ENCODE data around the gene SFRP5.
A peak's percentile ranks its signal among the peaks of the same experiment; 100 is the strongest.

The SFRP5 gene

DNA sequence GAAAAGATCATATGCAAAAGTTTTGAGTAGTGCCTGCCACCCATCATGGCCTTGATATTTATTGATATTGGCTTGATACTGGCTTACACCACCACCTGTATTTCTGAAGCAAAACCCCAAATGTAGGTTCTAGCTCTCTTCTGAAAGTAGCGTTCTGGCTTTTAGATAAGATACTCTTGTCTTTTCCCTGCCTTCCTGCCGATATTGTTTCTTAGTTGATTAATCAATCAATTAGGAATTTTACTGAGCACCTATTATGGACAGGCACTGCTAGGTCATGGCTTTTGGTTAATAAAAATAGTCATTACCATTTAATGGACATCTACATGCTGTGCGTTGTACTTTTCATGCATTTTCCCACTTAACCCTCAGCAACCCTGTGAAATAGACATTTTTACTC lies 7.9 kb downstream of the SFRP5 start:
- DNase-seq: no peak

DNA sequence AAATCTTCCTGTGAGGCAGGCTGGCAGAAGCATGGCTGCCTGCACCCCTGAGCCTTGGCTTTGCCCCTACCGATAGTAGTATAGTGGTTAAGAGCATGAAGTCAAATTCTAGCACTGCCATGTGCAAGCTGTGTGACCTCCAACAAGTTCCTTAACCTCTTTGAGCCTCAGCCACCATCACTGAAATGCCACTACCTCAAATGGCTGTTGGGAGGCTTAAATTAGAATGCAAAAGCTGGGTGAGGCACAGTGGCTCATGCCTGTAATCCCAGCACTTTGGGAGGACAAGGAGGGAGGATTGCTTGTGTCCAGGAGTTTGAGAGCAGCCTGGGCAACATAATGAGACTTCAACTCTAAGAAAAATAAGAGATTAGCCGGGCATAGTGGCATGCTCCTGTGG lies 8.4 kb downstream of the SFRP5 start:
- DNase-seq: no peak

DNA sequence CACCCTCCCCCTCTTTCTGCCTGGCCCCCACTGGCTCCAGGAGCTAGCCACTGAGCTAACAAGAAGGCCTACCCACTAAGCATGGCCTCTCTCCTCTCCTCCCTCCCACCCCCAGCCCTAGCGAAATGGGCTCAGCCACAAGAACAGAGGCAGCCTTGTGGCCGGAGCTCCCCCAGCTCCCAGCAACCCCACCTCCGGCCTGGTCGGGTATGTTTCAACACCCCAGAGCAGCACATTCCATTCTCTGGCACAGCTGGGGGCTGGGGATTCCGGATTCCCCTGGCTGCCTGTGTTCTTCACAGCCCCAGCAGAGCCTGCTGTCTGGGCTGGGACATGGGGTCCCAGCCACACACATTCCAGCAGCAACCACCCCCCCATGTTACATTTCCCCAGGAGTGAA lies 9.0 kb downstream of the SFRP5 start:
- DNase-seq: no peak

DNA sequence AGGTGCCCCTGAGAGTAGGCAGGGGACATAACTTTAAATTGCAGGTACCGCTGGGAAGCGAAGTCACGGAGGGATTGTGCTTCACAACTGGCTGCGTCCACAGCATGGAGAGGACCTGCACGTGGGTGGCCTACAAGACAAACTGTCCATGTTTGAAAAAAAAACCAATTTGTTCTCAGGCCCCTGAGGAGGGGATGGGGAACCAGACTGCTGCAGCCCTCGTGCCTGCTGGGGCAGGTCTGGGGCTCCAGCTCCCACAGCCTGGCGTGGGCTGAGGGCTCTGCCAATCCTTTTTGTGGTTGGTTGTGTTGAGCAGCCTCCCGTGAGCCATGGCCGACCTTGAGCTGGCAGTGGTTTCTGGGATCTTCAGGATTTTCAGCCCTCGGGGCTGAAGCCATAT lies 9.7 kb downstream of the SFRP5 start:
- DNase-seq: no peak

DNA sequence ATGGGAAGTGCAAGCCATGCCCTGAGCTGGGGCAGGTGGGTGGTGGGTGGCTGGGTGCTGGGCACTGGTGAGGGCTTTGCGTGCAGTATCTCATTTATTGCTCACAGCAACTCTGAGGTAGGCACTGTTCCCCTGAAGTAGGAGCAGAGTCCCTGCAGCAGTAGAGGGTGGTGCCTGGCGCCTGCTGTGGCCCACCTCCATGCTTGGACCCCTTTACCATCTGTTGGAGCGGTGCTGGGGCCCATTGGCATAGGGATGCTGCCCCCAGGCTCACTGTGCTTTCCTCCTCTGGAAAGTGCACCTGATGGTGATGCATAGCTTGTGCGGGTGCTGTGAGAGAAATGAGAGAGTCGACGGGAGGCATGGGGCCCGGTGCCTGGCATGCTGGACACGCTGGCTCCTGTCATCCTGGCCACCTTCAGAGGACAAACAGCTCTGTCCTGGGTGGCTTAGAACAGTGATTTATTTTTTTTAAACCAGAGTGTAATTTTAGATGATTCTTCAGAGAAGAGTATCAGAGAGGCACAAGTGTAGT lies 10.4 kb downstream of the SFRP5 start:
- DNase-seq: no peak

DNA sequence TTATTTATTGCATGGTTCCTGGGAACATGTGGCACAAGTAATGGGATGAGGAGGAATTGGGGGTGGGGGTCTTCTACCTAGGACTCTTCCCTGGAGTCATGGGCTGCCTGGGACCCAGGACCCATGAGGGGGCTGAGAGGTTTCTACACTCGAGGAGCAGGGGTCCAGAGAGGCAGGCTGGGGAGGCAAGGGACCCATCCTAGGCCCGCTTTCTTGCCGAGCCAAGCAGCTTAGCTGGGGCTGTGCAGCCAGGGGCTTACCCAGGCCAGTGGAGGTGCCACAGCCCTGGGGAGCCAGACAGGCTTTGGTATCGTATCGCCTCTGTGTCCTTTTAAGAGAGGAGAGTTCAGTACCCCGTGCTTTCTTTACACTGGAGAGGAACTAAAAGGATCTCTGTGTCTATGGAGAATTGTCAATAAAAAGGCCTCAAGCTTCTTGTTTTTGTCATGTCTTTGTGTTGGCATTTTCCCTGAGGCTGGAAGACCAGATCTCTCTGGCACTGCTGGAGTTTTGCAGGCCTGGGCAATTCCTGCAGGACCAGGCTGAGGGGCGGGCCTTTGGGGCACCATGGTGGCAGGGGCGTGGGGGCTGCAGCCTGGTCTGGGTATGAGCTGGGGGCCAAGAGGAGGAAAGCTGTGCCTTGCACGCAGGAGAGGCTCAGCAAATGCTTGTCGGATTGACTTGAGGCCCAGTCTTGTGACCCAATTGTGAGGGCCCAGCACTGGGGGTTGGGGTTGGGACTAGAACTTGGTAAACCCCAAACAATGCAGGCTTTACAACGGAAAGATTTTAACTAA lies 11.1 kb downstream of the SFRP5 start:
- no peak for DNase-seq

DNA sequence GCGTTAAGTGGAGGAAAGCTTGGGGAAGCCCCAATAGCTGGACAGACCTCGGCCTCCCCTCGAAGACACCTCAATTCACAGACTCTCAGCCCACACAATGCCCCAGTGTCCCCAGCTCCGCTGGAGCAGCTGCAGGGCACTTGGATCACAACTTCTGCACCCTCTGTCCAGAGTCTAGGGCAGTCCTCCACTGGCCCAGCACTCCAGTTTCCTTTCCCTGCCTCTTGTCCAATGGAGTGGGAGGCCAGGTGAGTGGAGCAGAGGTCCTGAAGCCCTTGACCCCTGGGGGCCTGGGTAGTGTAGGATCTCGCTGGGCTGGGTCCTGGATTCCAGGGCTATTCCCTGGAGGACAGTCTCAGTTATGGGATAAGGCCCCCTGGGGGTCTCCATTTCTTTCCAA lies 11.9 kb downstream of the SFRP5 start:
- no peak for DNase-seq

DNA sequence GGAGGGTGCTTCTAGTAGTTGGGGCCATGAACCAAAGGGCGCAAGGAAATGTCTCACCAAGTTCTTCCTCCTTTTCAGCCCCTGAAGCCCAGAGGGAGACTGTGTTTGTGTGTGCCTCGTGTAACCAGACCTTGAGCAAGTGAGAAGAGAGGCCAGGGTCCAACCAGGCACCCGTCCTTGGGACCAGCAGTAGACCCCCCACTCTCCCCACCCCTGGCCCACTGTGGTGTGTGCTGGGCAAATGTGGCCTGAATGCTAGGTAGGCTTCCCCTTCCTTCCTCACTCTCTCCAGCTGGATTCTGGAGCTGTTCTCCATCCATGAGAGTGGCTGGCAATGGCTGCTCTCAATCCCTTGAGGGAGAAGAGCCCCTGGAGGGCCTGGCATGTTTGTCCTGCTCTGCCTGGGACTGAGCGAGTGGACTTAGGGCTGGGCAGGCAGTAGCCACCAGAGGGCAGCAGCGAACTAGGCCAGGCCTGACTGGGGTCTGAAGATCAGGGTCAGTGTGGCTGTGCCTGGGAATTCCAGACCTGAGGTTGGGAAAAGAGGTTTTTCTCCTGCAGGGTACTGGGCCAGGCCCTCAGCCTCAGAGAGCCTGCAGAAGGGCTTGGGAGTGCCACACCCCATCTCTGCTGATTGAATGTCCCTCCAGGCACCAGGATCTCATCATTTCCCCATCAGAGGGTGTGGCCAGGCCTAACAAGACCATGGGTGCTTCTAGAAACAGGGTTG lies 12.5 kb downstream of the SFRP5 start:
- peak; percentile 47 for DNase-seq

DNA sequence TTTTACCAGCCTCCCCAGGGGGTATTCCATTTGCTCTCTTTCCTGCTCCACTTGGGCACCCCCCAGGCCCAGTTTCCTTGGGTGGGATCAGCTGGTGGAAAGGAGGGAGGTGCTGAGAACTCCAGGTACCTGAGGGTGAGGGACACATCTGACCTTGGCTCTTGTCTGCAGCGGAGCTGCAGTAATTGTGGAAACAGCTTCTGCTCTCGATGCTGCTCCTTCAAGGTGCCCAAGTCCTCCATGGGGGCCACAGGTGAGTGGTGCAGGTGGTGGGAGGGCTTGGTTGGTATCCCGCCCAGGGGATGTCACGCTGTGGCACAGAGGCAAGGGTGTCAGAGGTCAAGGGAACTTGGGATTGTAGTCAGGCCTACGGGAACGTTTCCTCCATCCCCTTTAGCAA lies 14.3 kb downstream of the SFRP5 start:
- DNase-seq: no peak

DNA sequence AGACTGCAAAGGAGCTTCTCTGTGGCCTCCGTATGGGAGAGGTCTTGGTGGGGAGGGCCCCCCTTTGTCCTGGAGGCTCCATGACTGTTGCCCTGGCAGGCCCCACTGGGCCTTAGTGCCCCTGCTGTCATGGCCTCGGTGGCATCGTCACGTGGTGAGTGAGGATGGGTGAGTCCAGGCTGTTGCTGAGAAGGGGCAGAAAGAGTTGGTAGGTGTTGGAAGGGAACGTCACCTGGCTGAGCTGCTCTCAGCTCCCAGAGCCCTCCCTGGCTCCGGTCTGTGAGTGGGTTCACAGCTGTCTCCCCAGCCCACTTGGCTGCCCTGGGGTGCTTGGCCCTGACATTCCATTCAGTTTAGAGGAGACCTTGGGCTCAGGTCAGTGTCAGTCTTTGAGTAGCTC lies 16.1 kb downstream of the SFRP5 start:
- no peak for DNase-seq

DNA sequence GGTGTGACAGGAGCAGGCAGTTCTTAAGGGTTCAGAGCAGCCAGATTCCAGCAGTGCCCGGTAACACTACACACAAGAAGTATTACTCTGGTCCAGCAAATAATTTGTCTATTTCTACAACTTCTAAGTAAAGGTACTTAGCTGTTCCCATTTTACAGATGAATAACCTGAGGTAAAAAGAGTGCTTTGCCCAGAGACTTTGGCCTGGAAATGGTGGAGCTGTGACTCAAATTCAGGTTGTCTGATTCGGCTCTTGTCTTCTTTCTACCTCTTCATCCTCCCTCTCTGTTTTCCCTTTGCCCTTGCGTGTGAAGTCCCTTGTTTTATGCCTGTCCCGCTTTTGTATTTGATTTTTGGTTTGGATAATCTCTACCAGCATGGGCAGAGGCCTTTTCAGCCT lies 17.1 kb downstream of the SFRP5 start:
- DNase-seq: no peak

DNA sequence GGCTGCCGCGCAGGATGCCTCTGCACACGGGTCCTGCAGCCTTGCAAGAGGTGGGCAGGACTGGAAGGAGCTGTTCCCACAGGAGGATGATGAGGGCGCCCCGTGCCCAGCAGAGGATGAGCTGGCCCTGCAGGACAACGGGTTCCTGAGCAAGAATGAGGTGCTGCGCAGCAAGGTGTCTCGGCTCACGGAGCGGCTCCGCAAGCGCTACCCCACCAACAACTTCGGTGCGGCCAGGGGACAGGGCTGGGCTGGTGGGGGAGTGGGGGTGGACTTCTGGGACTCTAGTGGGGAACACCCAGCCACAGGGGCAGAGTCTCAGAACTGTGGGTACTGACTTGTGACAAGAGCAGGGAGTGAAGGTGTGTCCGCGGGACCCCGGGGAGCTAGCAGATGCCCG lies 18.8 kb downstream of the SFRP5 start:
- no peak for DNase-seq

DNA sequence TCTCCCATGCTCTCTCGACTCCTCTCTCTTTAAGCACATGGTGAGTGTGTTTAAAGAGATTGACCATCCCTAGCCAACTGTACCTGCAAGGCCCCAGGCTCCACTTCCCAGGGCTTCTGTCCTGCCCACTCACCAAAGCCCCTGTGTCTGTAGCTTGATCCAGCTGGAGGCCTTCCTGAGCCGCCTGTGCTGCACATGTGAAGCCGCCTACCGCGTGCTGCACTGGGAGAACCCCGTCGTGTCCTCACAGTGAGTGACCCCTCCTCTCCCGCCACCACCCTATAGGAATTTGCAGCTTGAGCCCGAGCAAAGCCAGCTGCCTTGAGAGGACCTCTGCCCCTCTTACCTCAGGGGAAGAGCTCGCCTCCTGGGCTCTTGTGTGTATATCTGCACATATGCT lies 23.7 kb downstream of the SFRP5 start:
- no peak for DNase-seq

DNA sequence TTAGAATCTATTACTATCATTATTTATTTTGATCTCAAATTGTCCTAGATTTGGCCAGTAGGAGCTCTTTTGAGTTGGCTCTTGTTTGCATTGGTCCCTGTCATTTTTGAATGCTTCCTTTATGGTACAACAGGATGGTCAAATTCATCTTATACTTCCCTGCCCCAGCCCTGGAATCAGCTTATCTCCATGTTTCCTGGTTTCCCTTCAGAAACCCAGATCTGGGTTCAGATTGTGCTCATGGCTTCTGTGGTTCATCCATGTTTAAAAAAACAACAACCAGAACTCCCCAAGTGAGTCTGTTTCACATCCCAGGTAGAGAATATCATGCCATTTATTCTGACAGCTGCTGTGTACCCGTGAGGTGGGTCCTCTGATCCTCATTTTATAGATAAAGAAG lies 24.2 kb downstream of the SFRP5 start:
- DNase-seq: no peak

DNA sequence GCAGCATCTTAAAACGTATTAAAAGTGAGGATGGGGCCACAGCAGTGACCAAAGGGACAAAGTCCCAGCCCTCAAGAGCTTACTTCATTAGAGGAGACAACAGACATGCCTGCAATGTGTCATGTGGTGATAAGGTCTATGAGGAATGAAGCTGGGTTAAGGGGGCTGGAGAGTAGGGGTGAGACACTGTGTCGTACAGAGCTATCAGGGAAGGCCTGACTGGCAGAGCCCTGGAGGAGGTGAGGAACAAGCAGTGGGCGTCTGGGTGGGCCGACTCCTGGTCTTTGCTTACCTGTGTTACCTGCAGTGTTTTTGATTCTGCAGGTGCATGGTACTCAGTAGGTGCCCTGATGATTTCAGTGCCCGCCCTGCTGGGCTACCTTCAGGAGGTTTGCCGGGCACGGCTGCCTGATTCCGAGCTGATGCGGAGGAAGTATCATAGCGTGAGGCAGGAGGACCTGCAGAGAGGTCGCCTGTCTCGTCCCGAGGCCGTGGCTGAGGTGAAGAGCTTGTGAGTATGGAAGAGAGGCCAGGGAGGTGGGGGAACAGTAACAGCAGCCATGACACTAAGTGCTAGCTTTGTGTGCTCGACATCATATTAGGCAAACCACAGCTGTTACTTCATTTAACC lies 27.3 kb downstream of the SFRP5 start:
- DNase-seq: no peak

DNA sequence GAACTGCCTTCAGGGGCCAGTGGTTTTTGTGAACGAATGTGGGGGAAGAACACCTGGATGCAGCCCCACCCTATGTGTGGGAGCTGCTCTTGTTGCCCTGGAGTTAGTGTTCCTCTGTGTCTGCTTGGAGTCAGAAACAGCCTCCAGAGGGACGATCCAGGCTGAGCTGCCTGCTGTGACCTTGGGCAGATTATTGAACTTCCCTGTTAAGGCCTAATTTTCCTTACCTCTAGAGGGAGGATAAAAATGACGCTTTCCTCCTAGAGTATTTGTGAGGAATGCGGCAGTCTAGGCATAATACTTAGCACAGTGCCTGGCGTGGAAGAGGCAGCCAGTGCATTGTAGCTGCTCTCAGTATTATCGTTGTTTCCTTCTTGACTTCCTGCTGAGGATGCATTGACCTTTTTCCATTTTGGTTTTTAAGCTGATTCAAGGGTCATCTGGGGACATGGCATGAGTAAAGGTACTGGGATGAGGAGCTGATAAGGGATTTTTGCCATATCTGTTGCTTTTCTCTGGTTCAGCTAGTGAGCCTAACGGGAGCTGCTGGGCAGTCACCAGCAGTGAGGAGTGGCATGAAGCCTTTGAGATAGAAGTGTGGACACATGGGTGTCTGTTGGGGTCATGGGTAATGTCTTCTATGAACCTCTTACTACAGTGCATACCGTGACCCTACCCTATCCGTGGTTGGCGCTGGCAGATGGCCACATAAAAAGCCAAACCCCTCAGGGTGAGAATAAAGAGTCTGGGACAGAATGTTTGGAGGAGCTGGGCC lies 28.4 kb downstream of the SFRP5 start:
- peak; percentile 10 for DNase-seq

DNA sequence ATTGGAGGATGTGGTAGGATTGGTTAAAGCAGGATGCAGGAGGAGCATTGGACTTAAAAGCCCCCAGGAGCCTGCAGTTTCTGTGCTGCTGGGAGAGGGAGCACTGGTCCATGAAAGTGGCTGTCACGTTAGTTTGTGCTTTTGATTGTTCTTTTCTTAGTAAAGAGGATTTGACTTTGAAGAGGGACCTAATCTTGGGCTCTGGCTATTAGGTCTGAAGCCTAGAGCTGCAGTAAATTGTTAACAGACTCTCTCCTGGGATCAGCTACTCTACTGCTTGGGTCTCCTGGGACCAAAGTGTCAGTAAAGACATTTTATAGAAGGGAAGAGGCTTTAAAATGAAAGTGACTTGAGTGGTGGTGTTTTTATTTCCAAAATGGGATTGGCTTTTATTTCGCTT lies 31.2 kb downstream of the SFRP5 start:
- DNase-seq: no peak

DNA sequence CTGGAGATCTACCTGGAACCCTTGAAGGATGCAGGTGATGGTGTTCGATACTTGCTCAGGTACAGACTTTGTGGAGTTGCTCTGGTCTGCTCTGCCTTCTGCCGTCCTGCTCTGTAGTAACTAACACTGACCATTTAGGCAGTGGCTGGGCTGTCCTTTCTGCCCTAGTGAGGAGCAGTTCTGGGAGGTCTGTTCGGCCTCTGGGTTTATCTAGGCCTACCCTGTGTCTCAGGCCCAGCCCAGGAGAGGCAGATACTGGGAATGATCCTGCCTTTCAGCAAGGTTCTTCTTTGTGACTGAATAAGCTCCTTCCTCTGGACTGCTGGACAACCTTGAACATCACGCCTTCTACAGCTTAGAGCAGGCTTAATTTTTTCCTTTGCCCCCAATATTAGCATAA lies 33.2 kb downstream of the SFRP5 start:
- no peak for DNase-seq

DNA sequence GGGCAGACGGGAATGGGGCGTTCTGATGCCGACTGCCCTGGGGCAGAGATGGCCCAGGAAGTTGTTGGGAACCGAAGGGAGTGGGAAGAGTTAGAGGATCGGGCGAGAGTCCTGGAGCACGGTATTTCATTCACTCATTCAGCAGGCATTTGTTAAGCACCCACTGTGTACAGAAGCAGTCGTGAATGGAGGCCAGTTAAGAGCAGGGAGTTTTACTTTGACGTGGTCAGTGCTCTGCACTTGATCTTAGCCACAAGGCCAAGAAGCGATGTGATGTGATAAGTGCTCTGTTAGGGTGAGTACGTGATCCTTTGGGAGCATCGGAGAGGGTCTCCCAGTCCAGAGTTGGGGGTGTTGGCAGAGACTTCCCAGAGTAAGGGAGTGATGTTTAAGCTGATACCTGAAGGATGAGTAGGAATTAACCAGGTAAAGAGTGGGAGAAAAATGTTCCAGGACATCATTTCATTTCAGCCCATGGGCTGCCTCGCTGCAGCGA lies 34.0 kb downstream of the SFRP5 start:
- no peak for DNase-seq

DNA sequence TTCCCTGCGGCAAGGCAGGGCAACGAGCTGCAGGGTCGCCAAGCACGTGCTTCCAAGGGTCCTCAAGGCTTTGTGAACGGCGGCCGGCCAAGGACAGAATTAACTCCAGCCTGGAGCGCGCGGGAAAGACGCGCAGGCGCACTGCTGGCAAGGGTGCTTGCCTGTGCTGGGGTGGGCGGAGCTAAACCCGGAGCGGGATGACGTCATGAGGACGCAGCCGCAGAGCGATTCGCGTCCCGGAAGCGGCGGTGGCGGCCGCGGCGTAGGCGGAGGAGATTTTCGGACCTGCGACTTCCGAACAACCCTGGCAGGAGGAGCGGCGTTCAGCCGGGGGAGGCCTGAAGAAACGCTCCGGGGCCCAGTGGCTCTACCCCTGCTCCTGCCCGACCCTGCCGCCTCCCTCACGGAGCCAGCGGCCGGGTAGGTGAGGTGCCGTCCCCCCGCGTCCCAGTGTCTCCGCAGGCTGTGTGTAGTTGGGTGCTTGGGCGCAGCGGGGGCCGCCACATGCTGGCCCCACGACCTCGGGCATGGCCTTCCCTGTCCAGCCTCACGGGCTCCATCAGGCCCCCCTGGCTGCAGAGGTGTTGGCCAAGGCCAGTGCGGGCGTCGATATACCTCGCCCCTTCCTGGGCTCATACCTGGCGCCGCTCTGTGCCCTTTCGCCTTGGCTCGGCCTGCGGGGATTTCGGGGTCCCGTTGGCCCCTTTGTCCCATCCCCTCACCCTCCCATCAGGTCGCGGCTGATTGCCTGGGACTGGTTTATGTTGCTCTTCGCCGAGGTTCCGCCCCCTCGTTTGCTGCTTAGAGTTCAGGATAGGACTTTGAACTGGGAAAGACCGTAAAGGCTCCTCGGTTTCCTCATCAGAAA lies 34.7 kb downstream of the SFRP5 start, which contains the start of gene ZFYVE27:
ZFYVE27 (plus strand) TSS at position 227 of the 868 bp plus-strand sequence. CDS start 1,350 bp downstream, outside the sequence.
- DNase-seq: peak; percentile 85

DNA sequence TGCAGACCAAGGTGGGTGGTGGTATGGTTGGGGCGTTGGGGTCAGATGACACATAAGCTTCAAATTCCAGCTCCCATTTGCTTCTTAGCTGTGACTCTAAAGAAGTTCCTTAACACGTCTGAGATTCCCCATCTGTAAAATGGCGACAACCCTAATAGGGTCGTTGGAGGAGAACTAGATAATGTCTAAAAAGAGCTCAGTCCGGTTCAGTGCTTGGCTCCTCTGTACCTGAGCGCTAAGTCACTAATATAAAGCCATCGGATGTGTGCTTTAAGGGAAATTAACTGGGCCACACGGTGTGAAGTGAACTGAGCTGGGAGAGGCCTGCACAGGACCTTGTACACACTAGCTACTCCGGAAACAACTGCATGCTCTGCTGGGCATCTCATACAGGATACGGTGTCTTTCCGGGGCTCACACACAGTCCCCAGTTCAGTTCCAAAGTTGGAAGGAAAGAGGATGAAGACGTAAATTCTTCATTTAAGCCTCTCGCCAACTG lies 35.3 kb downstream of the SFRP5 start:
- no peak for DNase-seq

DNA sequence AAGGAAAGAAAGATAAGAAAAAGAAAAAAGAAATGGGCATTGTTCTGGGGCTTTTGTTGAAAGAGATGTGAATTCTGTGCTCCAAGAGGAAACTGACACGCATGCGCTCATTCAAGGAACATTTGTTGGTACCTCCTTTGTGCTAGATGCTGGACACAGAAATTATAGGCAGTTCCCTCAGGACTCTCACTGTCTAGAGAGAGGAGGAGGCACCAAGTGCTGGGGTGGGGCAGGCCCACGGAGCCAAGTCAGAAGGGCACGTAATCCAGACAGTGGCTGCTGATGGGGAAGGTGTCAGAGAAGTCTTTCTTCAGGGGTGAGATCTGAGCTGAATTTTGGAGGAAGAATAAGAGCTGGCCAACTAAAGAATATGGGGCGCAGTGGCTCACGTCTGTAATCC lies 37.8 kb downstream of the SFRP5 start:
- no peak for DNase-seq

All from NCI-H2227 treated with DMSO at 0.1 percent for 48 hours (cell line).